Measurements from ENCODE around the gene BMP10. TPM values are rescaled to one million over a fixed set of nuclear protein-coding genes. Genes with fewer than 3 reads are reported as not detected.

BMP10 gene
- total RNA-seq, 1 donor from 2014 or later, result not detected

GRCh38 chr2:68880213-68880612 lies 9.0 kb upstream of the BMP10 start:
- TF ChIP-seq CTCF (conservative IDR thresholded peaks at IDR 0.05; ENCODE audit: low read depth, low read length), result no peak
- no peak overlapping the region for H3K4me3 ChIP-seq (ENCODE audit: low read depth, low read length)
- no peak for DNase-seq (ENCODE audit: low read depth)

- H3K4me3 ChIP-seq (ENCODE audit: low read depth, low read length), result no peak overlapping the region
- no peak for TF ChIP-seq CTCF (conservative IDR thresholded peaks at IDR 0.05; ENCODE audit: low read depth, low read length)
- no peak for DNase-seq (ENCODE audit: low read depth)
Observed at GRCh38 chr2:68879296-68879695, 8.1 kb upstream of the BMP10 start.

GRCh38 chr2:68878753-68879152 lies 7.6 kb upstream of the BMP10 start:
- DNase-seq (ENCODE audit: low read depth), result no peak
- no peak overlapping the region for H3K4me3 ChIP-seq (ENCODE audit: low read depth, low read length)
- no peak for TF ChIP-seq CTCF (conservative IDR thresholded peaks at IDR 0.05; ENCODE audit: low read depth, low read length)

GRCh38 chr2:68878071-68878711 lies 7.0 kb upstream of the BMP10 start:
- no peak for DNase-seq (ENCODE audit: low read depth)
- H3K4me3 ChIP-seq (ENCODE audit: low read depth, low read length), result no peak overlapping the region
- no peak for TF ChIP-seq CTCF (conservative IDR thresholded peaks at IDR 0.05; ENCODE audit: low read depth, low read length)

GRCh38 chr2:68877079-68877772 lies 6.0 kb upstream of the BMP10 start:
- DNase-seq (ENCODE audit: low read depth), result no peak
- TF ChIP-seq CTCF (conservative IDR thresholded peaks at IDR 0.05; ENCODE audit: low read depth, low read length), result no peak

GRCh38 chr2:68870215-68870614 lies 982 bp downstream of the BMP10 start:
- no peak for TF ChIP-seq CTCF (conservative IDR thresholded peaks at IDR 0.05; ENCODE audit: low read depth, low read length)
- no peak overlapping the region for H3K4me3 ChIP-seq (ENCODE audit: low read depth, low read length)
- no peak for DNase-seq (ENCODE audit: low read depth)

More at GRCh38 chr2:68877079-68877772, 6.0 kb upstream of the BMP10 start:
- H3K4me3 ChIP-seq (ENCODE audit: low read depth, low read length), result no peak overlapping the region

GRCh38 chr2:68865108-68865507 lies 6.1 kb downstream of the BMP10 start:
- no peak for TF ChIP-seq CTCF (conservative IDR thresholded peaks at IDR 0.05; ENCODE audit: low read depth, low read length)
- no peak for DNase-seq (ENCODE audit: low read depth)
- no peak overlapping the region for H3K4me3 ChIP-seq (ENCODE audit: low read depth, low read length)

Measured in epithelial cell of proximal tubule (primary cell).